ENCODE measurements around the gene ANLN.
"Not testable (repeated sequence)": the region's sequence is repeated elsewhere in the genome, so short reads cannot be mapped to it uniquely, and the experiment has no call there.

Gene ANLN

DNA sequence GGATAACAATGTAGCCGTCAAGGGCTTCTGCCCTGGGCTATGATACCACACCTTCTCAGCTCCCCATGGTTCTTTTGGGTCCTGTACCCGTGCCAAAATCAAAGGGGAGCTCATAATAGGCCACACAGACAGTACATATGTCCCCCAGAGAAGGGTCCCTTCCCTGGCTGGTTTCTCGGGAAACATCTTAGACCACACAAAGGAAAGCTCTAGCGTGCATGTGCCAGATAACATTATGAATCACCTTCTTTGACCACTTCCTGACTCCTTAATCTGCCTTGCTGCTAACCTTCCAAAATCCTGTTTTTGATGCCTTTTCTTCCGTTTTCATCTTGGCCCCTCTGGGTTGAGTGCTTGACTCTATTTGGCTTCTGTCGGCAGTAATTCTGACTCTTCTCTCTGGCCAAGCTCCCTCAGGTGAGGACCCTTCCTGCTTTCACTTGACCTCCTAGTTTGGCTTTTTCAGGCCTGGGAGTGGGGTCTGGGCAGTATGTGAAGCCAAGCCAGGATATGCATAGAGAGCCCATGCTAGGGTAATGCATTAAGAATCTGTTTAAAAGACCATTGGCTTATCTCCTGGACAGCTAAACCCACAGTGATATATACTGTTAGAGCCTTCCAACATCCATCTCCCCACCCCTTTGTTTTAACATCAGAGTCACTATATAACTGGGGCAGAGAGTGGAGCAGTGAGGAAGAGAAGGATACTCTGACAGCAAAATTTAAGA, 84.8 kb downstream of the ANLN start:
- ChIA-PET POLR2A (no interaction called here), CTCF (interaction anchor here (0.6 to 3.7 kb wide), 3 partner anchors 493 to 708 kb away, joined by 3 to 14 read pairs (median 4); no protein-coding TSS in a partner anchor)
- DNase-seq (ENCODE audit: extremely low spot score) = no peak
- no peak for TF ChIP-seq L3MBTL2 (conservative IDR thresholded peaks at IDR 0.05)
- no peak for TF ChIP-seq FOXA1 (IDR thresholded peaks at IDR 0.05)
- TF ChIP-seq BHLHE40 (IDR thresholded peaks at IDR 0.05; ENCODE audit: borderline replicate concordance) = no peak
- TF ChIP-seq PKNOX1 (IDR thresholded peaks at IDR 0.05) = no peak
- no peak for TF ChIP-seq NFRKB (IDR thresholded peaks at IDR 0.05)

- CTCF ChIA-PET = interaction anchor here (1.1 to 3.7 kb wide), 2 partner anchors 492 to 707 kb away, joined by 4 to 14 read pairs; no protein-coding TSS in a partner anchor
- no peak for DNase-seq (ENCODE audit: extremely low spot score)
- TF ChIP-seq LEF1 (IDR thresholded peaks at IDR 0.05; ENCODE audit: borderline replicate concordance) (no peak), NFRKB (IDR thresholded peaks at IDR 0.05) (no peak), SP1 (IDR thresholded peaks at IDR 0.05) (no peak), SUZ12 (IDR thresholded peaks at IDR 0.05) (no peak), ZNF384 (IDR thresholded peaks at IDR 0.05) (no peak), BHLHE40 (IDR thresholded peaks at IDR 0.05; ENCODE audit: borderline replicate concordance) (no peak), FOXM1 (IDR thresholded peaks at IDR 0.05; ENCODE audit: borderline replicate concordance) (no peak), L3MBTL2 (conservative IDR thresholded peaks at IDR 0.05) (no peak), ELF4 (IDR thresholded peaks at IDR 0.05) (no peak), TARDBP (IDR thresholded peaks at IDR 0.05) (no peak), ARNT (IDR thresholded peaks at IDR 0.05) (no peak), FOXA1 (IDR thresholded peaks at IDR 0.05) (no peak), FOXK2 (IDR thresholded peaks at IDR 0.05) (no peak), PKNOX1 (IDR thresholded peaks at IDR 0.05) (no peak)
- POLR2A ChIA-PET = no interaction called here
Observed at GRCh38 chr7:36475011-36475342, 85.3 kb downstream of the ANLN start.

GRCh38 chr7:36475381-36475780, 85.7 kb downstream of the ANLN start:
- TF ChIP-seq ELF4 (IDR thresholded peaks at IDR 0.05) = no peak
- TF ChIP-seq L3MBTL2 (conservative IDR thresholded peaks at IDR 0.05) = no peak
- TF ChIP-seq ZNF384 (IDR thresholded peaks at IDR 0.05) = no peak
- no peak for TF ChIP-seq NFRKB (IDR thresholded peaks at IDR 0.05)
- no peak for TF ChIP-seq TARDBP (IDR thresholded peaks at IDR 0.05)
- TF ChIP-seq LEF1 (IDR thresholded peaks at IDR 0.05; ENCODE audit: borderline replicate concordance) = no peak
- no peak for TF ChIP-seq FOXK2 (IDR thresholded peaks at IDR 0.05)
- TF ChIP-seq CTBP1 (IDR thresholded peaks at IDR 0.05; ENCODE audit: borderline replicate concordance) = no peak
- TF ChIP-seq SP1 (IDR thresholded peaks at IDR 0.05) = no peak
- TF ChIP-seq ARNT (IDR thresholded peaks at IDR 0.05) = no peak
- no peak for TF ChIP-seq HDGF (IDR thresholded peaks at IDR 0.05; ENCODE audit: borderline replicate concordance)
- no peak for TF ChIP-seq BHLHE40 (IDR thresholded peaks at IDR 0.05; ENCODE audit: borderline replicate concordance)
- no peak for TF ChIP-seq PKNOX1 (IDR thresholded peaks at IDR 0.05)
- ChIA-PET POLR2A (no interaction called here), CTCF (interaction anchor here (3.7 kb wide), 1 partner anchor 707 kb away, joined by 14 read pairs; no protein-coding TSS in a partner anchor)
- no peak for DNase-seq (ENCODE audit: extremely low spot score)

DNA sequence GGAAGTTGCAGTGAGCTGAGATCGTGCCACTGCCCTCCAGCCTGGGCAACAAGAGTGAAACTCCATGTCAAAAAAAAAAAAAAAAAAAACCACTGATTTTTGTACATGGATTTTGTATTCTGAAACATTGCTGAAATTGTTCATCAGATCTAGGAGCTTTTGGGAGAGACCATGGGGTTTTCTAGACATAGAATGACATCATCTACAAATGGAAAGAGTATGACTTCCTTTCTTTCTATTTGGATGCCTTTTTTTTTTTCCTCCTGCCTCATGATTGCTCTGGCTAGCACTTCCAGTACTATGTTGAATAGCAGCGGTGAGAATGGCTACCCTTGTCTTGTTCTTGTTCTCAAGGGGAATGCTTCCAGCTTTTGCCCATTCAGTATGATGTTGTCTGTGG, 89.1 kb downstream of the ANLN start:
- DNase-seq (ENCODE audit: extremely low spot score) = no peak
- ChIA-PET CTCF (no interaction called here), POLR2A (no interaction called here)
- TF ChIP-seq SUZ12 (IDR thresholded peaks at IDR 0.05) (no peak), BHLHE40 (IDR thresholded peaks at IDR 0.05; ENCODE audit: borderline replicate concordance) (no peak)

GRCh38 chr7:36483853-36484252, 94.2 kb downstream of the ANLN start:
- DNase-seq (ENCODE audit: extremely low spot score); CTCF ChIA-PET; POLR2A ChIA-PET: not testable (repeated sequence)

GRCh38 chr7:36484265-36484664, 94.6 kb downstream of the ANLN start:
- DNase-seq (ENCODE audit: extremely low spot score) = no peak
- ChIA-PET CTCF (no interaction called here), POLR2A (no interaction called here)
- TF ChIP-seq FOXK2 (IDR thresholded peaks at IDR 0.05) (no peak), PKNOX1 (IDR thresholded peaks at IDR 0.05) (no peak), SP1 (IDR thresholded peaks at IDR 0.05) (no peak), FOXA1 (IDR thresholded peaks at IDR 0.05) (no peak), NFRKB (IDR thresholded peaks at IDR 0.05) (no peak)

- ChIA-PET POLR2A (no interaction called here), CTCF (interaction anchor here (2.0 kb wide), 1 partner anchor 184 kb away, joined by 13 read pairs; no protein-coding TSS in a partner anchor)
- no peak for DNase-seq (ENCODE audit: extremely low spot score)
- TF ChIP-seq SP1 (IDR thresholded peaks at IDR 0.05) = no peak
- no peak for TF ChIP-seq NFRKB (IDR thresholded peaks at IDR 0.05)
- no peak for TF ChIP-seq TARDBP (IDR thresholded peaks at IDR 0.05)
- TF ChIP-seq HDGF (IDR thresholded peaks at IDR 0.05; ENCODE audit: borderline replicate concordance) = no peak
- TF ChIP-seq LEF1 (IDR thresholded peaks at IDR 0.05; ENCODE audit: borderline replicate concordance) = no peak
- no peak for TF ChIP-seq PKNOX1 (IDR thresholded peaks at IDR 0.05)
Observed at GRCh38 chr7:36486336-36486735, 96.7 kb downstream of the ANLN start.

Data from HEK293T (cell line).